T-helper 22 cell (primary cell): Measurements from ENCODE around the gene PNMT.
"Not testable (repeated sequence)": the region's sequence is repeated elsewhere in the genome, so short reads cannot be mapped to it uniquely, and the experiment has no call there.

Experiments
- DNase-seq: peaks from one replicate; pipeline ENCODE4 v3.0.0-alpha.2; 2020; ENCODE audit warnings: low read depth

The PNMT gene

GRCh38 chr17:39709319-39709997 is 41.2 kb downstream of the PNMT start:
- DNase-seq, result no peak

- DNase-seq, result no peak
These were observed 42.0 kb downstream of the PNMT start for GRCh38 chr17:39709998-39710964.

GRCh38 chr17:39711071-39711470 is 42.8 kb downstream of the PNMT start:
- not testable (repeated sequence) for DNase-seq

- DNase-seq, result no peak
These were observed 43.6 kb downstream of the PNMT start for GRCh38 chr17:39711851-39712250.

- no peak for DNase-seq
These were observed 46.0 kb downstream of the PNMT start for GRCh38 chr17:39714234-39714633.

- DNase-seq, result no peak
These were observed 47.3 kb downstream of the PNMT start for GRCh38 chr17:39715375-39716072.

GRCh38 chr17:39716073-39716818 is 48.0 kb downstream of the PNMT start:
- no peak for DNase-seq

GRCh38 chr17:39716879-39717536 is 48.8 kb downstream of the PNMT start:
- DNase-seq, result no peak

GRCh38 chr17:39717660-39718059 is 49.4 kb downstream of the PNMT start:
- no peak for DNase-seq

GRCh38 chr17:39719563-39720355 is 51.5 kb downstream of the PNMT start:
- DNase-seq, result no peak
